GM18907 (cell line): Measurements from ENCODE around the gene DSE.

Source experiments
- ATAC-seq: cut with Tn5 transposase; IDR thresholded peaks from one replicate; pipeline ENCODE4 v1.9.1; 2021; ENCODE audit warnings: mild to moderate bottlenecking, moderate library complexity; ENCODE audit not compliant: unreplicated experiment

The DSE gene

GRCh38 chr6:116385921-116386320 is 15.2 kb downstream of the DSE start:
- ATAC-seq: no peak

GRCh38 chr6:116386581-116387299 is 16.0 kb downstream of the DSE start:
- ATAC-seq: peak; percentile 38

GRCh38 chr6:116387374-116387773 is 16.6 kb downstream of the DSE start:
- ATAC-seq: peak; percentile 65

GRCh38 chr6:116388924-116389323 is 18.2 kb downstream of the DSE start:
- ATAC-seq: no peak

GRCh38 chr6:116389357-116389756 is 18.6 kb downstream of the DSE start:
- no peak for ATAC-seq

GRCh38 chr6:116390581-116390980 is 19.8 kb downstream of the DSE start:
- peak; percentile 48 for ATAC-seq

- ATAC-seq: no peak
Observed at GRCh38 chr6:116392132-116393013, 21.6 kb downstream of the DSE start.

- peak; percentile 35 for ATAC-seq
Observed at GRCh38 chr6:116393430-116393829, 22.7 kb downstream of the DSE start.

GRCh38 chr6:116395647-116396046 is 24.9 kb downstream of the DSE start:
- ATAC-seq: no peak

- ATAC-seq: no peak
Observed at GRCh38 chr6:116396441-116396840, 25.7 kb downstream of the DSE start.

GRCh38 chr6:116397914-116398313 is 27.2 kb downstream of the DSE start:
- no peak for ATAC-seq

- no peak for ATAC-seq
Observed at GRCh38 chr6:116398316-116399010, 27.7 kb downstream of the DSE start.

GRCh38 chr6:116399287-116399686 is 28.5 kb downstream of the DSE start:
- ATAC-seq: no peak

- no peak for ATAC-seq
Observed at GRCh38 chr6:116400328-116400727, 29.6 kb downstream of the DSE start.

- no peak for ATAC-seq
Observed at GRCh38 chr6:116402108-116402937, 31.6 kb downstream of the DSE start.

- ATAC-seq: no peak
Observed at GRCh38 chr6:116403205-116403604, 32.5 kb downstream of the DSE start.

GRCh38 chr6:116404696-116405095 is 33.9 kb downstream of the DSE start:
- no peak for ATAC-seq

- peak; percentile 69 for ATAC-seq
Observed at GRCh38 chr6:116405138-116405537, 34.4 kb downstream of the DSE start.

GRCh38 chr6:116405652-116406356 is 35.1 kb downstream of the DSE start:
- no peak for ATAC-seq
